GM19351 (cell line): Measurements from ENCODE around the gene LAMA2.

Experiments
- ATAC-seq: cut with Tn5 transposase; IDR thresholded peaks from one replicate; pipeline ENCODE4 v1.9.1; 2021; ENCODE audit warnings: mild to moderate bottlenecking, moderate library complexity; ENCODE audit not compliant: unreplicated experiment

LAMA2 gene

DNA sequence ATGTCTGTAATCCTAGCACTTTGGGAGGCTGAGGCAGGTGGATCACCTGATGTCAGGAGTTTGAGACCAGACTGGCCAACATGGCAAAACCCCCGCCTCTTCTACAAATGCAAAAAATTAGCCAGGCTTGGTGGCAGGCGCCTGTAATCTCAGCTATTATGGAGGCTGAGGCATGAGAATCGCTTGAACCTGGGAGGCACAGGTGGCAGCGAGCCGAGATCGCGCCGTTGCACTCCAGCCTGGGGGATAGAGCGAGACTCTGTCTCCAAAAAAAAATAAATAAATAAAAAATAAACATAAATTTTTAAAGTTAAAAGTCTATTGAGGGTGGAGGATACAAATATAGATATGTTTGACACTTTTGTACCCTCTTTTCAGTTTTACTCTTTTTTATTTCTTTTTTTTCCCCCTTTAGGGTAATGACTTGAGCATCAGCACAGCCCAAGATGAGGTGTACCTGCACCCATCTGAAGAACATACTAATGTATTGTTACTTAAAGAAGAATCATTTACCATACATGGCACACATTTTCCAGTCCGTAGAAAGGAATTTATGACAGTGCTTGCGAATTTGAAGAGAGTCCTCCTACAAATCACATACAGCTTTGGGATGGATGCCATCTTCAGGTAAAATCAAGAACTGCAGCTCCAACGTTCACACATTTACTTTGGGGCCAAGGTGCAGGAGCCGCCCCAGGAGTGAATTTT lies 368.9 kb downstream of the LAMA2 start:
- ATAC-seq: peak; percentile 97

DNA sequence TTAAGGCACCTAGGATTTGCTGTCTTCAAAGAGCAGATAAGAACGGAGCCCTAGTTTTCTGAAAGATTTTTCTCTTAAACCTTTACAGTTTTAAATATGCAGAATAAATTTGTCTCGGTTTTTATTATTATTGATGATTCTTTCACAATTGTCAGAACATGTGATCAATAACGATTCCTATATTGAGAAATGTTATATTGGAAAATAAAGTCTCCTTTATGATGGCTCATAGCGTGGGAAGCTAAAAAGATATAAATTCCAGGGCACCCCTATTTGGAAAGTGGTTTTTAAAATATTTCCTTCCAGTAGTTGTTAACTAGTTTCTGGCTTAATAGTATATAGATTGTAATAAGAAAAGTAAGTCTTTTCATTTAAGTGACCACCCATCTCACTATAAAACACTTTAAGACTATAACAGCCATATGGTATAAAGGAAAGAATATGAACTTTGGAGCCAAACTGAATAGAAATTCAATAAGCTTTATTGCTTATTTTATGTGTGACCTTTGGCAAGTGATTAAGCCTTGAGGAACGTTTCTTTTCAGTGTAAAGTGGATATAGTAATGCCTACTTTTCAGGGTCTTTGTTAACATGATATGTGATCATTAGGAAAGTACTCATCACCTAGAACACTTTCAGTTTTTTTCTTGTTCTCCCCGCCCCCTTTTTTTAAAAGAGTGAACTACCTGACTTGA lies 369.6 kb downstream of the LAMA2 start:
- ATAC-seq: no peak

DNA sequence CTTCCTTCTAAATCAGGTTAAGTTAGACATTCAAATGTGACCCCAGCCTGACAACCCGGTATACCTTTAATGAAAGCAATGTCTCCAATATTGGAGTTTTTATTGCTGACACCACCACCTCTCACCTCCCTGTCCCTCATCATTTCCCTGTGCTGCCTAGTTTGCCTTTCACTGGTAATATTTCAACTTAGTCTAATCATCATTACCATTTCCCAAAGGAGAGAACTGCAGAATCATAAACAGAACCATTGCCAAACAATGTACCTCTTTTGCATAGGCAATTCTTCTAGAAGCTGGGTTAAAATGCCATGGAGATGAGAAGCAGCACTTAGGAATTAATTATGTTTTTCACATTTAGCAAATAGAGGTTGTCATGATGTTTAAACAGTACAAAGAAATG lies 370.3 kb downstream of the LAMA2 start:
- ATAC-seq: no peak

DNA sequence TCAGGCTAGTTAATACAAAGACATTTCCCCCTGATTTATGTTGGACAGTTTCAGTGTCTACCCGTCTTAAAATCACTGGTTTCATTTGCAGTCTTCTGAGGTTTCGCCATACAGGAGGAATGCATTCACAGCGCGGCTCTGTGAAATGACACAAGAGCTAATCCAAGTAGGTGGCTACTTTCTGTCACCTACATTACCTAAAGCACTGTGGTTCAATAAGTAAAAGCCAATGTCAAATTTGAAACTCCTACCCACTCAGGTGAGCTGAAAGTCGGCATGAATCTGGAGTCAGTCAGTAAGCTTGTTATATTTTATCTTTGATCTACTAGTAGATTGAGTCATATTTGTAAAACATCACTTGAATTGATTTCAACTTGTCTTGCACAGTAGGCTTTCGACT lies 370.8 kb downstream of the LAMA2 start:
- no peak for ATAC-seq

DNA sequence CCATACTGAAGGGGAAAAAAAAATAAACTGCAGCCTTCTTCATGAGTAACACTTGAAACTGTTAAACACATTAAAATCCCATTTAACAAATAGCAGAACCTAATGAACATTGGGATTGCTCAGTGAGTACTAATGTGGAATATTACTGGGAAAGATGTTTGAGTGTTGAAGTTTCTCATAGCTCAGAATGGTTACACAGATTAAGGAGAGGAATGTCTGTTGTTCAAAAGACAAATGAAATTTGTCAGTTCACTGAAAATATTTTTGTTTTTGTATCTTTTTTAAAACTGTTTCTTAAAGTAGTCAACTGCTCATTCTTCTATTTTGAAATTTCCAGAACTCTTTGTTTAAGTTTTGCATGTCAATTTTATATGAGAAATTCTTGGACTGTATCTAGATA lies 374.3 kb downstream of the LAMA2 start:
- no peak for ATAC-seq

DNA sequence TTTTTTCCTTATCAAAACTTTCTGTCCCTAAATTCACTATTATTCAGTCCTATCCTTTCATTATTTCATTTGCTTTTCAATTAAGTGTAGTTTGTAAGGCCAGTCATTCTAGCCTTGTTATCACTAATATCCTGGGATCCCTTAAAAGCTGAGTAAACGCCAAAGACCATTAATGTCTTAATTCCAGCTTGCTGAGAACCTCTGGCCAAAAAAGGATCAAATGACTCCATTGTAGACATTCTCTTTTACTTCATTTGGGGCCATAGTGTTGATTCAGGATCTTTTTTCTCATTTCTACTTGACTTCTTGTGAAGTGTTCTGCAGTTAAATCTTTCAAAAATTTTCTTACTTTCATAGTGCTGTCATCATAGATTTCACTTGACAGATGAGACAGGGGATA lies 379.7 kb downstream of the LAMA2 start:
- no peak for ATAC-seq

DNA sequence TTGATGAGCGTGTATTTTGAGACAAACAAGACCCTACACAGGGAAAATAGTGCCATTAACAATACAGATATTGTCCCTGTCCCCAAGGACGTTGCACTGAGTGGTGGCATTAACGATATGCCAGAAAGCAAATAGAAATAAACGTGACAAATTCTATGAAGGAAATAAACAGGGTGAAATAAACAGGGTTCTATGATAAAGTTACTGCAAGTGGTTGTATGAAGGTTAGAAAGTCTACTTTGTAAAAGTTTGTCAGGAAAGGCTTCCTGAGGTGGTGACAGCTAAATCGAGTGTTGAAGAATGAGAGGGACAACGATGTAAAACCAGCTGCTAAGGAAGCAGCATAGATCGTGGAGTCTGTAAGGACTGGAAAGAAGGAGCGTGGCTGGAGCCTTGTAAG lies 380.2 kb downstream of the LAMA2 start:
- ATAC-seq: no peak

DNA sequence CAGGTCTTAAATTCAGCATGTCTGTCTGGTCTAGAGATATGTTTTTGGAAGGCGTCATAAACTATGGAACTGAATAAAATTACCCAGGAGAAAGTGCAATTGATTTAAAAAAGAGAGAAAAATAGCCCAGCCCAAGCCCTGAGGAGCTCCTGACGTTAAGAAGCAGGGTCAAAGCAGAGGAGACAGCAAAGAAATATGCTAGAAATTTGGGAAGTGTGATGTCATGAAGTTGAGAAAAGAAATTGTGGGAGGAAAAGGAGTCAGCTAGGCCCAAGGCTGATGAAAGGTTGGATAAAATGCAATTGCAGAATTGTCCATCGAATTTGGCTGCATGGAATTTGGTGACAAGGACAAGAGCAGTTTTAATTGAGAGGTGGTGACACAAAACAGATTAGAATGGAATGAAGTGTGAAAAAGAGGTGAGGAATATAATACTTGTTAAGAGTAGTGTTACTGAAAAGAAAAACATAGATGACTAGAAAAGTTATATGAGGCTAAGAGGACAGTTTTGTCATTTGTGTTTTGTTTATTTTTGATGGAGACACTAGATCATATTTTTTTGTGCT lies 381.6 kb downstream of the LAMA2 start:
- ATAC-seq: no peak

DNA sequence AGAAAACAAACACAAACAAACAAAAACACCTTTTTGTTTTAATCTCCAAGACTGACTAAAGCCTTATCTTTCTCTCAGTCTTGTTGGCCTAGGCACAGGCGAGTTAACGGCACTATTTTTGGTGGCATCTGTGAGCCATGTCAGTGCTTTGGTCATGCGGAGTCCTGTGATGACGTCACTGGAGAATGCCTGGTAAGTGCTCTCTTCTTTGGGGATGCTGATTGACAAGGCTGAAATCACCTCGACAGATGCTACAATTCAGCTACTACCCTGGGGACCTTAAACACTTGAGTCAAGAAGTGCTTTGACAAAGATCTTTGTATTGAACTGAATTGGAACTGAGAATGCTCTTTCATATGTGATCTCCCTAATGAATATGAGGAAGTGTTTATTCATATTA lies 384.1 kb downstream of the LAMA2 start:
- ATAC-seq: no peak

DNA sequence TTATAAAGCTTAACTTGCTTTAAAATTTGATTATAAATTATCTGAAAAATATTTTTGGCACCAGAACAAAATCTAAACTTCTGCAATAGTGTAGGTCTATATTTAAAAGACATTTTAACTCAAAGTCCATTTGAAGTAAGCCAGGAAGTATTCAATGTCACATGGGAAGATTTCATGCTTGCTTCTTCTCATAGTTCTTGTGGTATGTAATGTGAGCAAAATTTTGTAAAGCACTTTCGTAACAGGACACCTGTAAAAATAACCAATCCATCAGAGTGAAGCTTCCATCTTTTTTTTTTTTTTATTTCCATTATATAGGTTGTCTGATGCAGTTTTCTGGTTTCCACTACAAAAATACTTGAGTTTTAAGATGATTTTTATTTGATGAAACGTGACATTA lies 386.1 kb downstream of the LAMA2 start:
- no peak for ATAC-seq

DNA sequence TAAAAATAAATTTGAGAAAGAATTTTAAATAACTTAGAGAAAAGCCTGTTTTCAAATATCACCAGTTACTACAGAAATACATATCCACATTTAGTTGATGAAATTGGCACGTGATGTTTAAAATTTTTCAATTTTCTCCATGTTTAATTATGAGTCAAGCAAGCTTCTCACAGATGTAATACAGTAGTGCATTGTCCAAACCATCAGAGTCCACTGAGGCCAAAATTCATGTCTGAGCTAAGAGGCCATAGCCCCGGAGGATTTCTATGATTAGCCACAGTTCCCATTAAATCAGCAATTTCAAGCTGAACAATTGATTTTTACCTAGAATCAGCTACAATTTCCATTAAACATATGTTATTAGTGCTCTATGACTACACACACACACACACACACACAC lies 387.0 kb downstream of the LAMA2 start:
- ATAC-seq: no peak

DNA sequence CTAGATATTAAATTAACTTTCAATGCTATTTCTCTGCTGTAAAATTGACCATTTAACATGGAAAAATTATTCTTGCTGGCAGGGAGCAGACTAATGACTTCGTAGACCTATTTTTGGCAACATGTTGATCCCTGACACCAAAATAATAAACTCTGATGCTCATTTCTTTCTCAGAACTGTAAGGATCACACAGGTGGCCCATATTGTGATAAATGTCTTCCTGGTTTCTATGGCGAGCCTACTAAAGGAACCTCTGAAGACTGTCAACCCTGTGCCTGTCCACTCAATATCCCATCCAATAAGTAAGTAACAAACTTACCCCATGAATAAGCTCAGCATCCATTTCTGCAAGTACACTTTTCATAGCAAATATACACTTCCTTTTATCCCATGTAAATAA lies 387.5 kb downstream of the LAMA2 start:
- no peak for ATAC-seq

DNA sequence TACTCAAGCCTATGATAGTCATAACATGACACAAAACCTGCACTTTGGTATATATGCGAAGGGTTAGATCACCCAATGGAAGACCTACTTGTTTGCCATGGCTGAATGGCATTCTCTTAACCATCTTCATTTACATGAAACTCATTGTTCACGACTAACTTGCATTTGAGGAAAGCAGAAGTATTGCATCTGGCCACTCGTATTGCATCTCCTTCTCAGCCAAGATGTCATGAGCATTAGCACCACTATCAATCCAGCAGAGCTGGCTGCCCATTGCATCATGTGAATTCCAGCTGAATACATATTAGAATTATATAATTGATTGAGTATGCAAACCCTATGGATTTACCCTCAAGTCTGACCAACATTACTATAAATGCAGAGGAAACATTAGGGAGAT lies 390.2 kb downstream of the LAMA2 start:
- no peak for ATAC-seq

DNA sequence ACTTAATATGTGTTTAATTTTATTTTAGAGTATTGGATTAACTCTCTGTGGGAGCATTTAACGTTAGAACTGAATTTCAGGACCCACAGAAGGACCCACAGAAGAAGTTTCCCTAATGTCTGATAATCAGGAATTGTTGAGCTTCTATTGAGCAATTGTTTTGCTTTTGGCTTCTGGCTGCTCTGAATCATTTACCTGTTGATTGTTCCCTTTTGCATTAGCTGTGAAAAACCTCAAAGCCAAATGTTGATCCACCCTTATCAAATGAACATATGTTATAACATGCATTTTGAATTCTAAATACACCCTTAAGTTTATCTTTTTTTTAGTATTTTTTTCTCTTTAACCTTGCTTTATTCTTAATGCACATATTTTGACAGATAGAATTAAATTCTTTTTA lies 393.5 kb downstream of the LAMA2 start:
- ATAC-seq: no peak

DNA sequence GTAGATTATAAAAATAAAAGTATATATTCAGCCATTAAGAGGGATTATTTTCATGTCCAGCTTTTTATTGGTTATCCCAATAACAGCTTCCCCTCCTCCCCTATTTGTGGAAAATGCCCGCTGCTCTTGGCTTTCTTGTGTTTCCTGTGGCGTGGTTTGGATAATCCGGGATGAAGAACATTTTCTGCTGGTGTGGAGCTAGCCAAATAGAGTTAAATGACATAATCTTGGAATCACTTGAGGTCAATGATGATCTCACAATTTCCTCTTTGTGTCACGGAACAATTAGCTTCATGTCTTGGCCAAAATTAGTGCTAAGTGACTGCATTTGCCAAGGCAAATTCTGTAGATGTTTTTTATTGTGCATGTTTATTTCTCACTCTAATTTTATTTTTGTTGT lies 394.0 kb downstream of the LAMA2 start:
- no peak for ATAC-seq

DNA sequence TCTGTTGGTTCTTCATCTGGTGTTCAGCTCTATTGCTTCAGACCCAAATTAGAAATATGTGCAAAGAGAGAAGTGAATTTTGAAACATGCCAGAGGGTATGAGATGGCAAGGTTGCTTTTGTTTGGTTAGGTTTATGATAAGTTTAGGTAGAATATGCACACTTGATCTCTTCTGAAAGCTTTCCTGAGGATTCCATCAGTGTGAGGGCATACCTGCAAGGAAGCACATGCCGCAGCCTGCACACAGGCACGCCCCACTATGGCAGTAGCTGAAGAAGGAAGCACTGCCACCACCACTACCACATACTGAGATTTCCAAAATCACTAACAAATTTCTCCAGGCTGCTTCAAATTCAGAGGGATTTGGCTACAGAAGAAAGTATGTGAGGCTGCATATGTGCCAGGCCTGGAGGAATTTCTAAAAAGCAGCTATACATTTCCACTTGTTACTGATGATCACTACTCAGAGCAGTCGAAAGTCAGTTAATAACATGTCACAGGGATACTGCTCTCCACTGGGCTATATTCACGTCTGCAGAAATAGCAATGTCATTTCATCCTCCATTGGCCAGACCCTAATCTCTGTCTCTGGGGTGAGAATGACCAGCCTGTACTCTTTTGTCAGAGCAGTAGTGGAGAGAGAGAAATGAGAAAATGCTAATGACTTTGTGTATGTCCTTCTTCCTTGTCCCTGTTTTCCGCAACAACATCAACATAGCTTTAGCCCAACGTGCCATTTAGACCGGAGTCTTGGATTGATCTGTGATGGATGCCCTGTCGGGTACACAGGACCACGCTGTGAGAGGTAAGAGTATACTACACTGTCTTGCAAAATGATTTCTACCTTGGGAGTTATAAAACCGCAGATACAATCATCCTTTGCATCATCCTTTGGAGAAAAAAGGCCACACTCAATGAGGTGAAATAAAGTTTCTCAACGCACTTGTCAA lies 396.7 kb downstream of the LAMA2 start:
- ATAC-seq: no peak

DNA sequence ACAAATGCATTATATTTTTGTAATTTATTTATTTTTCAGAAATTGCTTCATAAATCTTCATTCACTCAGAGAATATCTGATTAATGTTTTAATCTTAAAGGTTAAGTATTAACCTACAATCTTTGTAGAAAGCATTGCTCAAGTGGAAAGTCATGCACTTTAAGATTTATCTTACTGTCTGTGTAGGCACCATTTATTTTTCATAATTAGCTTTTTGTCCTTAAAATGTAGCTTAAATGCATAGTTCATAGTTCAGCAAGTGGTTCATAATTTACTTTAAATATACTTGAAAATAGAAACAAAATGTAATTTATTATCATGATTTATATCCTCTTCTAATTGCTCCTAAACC lies 397.3 kb downstream of the LAMA2 start:
- no peak for ATAC-seq

DNA sequence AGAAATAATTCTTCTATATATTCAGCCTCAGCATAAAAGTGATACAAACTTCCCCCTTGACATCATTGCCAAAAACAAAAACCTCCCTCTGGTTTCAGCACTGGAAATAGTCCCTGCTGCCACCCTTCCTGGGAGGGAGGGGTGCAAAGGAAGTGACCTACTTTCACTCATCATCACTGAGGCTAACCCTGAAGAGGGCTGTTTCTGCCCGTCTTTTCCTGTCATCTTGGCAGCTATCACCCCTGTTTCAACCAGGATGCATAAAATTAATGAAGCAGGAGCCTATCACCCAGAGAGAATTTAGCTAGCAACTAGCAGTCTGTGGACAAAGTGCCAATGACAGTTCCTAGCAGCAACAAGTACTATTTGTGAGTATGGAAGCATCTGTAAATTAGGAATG lies 397.8 kb downstream of the LAMA2 start:
- ATAC-seq: no peak

DNA sequence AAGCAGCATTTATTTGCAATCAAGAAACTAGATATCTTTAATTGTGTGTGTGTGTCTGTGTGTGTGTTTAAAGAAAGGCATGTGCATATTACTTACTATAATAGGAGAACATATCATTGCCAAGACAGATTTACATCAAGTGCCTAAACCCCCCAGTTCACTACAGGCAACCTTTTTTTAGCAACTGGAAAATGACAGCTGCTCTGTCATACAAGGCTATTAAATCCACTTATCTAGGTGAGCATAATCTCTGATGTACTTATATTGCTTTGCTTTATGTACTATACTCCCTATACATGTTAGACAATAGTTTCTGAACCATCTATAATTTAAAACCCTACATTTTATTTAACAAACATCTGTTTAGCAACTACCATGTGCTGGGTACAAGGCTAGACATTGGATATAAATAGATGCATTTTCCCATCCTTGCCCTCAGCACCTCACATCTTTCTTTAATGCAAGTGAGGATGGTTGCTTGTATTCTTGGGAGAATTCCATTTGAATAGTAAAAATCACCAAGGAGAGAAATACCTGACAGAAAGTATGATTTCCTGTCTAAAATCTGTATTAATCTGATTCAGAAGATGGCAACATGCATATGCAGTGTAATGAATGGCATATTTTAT lies 398.3 kb downstream of the LAMA2 start:
- ATAC-seq: no peak

DNA sequence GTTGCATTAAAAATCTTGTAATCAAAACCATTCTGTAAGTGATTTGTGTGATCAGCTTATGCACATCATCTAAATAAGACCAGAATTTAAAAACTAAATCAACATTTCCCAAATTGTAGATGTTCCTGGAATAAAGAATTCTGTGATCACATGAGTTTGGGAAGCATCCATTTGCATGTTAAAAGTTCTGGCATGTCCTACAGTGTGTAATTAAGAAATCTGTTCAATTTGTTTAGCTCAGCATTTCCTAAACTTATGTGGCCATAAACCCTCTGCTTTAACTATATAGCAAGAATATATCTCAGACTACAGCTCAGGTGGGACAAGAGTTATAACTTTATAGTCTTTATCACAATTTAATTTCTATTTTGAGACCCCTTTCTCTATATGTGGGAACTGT lies 399.1 kb downstream of the LAMA2 start:
- no peak for ATAC-seq

DNA sequence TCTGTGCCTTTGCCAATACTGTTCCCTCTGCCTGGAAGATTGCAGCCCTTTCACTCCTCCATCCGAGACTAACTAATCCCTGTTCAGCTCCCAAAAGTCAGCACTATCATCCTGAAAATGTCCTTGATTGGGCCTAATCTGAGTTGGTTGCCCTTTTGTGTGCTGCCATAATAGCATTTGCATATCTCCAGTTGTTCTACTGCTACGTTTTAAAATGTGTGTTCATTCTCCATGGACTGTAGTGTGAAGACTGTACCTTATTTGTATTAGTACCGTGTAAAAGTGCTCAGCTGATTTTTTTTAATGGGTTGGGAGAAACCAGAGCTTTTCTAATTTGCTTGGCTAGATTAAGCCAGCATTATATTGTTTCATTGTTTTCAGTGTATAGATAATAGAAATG lies 401.3 kb downstream of the LAMA2 start:
- no peak for ATAC-seq
